ENCODE results near the gene TUG1. TPM values are rescaled to one million over a fixed set of nuclear protein-coding genes. Genes with fewer than 3 reads are reported as not detected.

TUG1 gene
- polyA plus RNA-seq, 2 donors: 24.7 to 25.6 TPM

DNA sequence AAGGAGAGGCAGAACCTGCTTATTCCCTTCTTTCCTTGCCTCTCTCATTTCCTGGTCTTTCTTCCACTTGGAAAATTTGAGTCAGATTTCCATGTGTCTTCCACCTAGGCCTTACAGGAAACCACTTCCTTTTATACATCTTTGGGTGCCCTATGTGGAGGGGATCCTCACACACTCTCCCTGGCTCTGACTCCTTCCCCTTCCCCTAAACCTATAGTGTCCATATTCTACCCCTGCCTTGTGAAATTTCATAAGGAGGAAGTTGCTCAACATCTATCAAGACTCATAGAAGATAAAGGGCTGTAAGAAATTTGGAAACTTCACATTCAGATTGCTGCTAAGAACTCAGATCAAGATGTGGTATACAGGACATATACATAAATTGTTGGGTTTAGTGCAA, 20.4 kb downstream of the TUG1 start:
- Histone ChIP-seq H3K4me1 (ENCODE audit: control insufficient read depth in 2 of 2, insufficient read depth in 2 of 2, low read length in 1 of 2) (no peaks in the 10 kb centered on the region), H3K27me3 (ENCODE audit: control insufficient read depth in 1 of 2, insufficient read depth in 2 of 2, low read length in 2 of 2) (no peaks in the 10 kb centered on the region), H3K36me3 (ENCODE audit: control insufficient read depth in 2 of 2, insufficient read depth in 2 of 2, low read length in 1 of 2) (no peaks in the 10 kb centered on the region), H3K4me3 (ENCODE audit: low read depth in 1 of 2, low read length in 2 of 2) (no peak overlapping the region), H3K27ac (ENCODE audit: low read depth in 2 of 2, low read length in 1 of 2) (no peak overlapping the region), H3K9me3 (ENCODE audit: control insufficient read depth in 2 of 2, insufficient read depth in 1 of 2, low read depth in 1 of 2, low read length in 1 of 2) (peaks cover 2% of the 10 kb centered on the region in 2 donors)

DNA sequence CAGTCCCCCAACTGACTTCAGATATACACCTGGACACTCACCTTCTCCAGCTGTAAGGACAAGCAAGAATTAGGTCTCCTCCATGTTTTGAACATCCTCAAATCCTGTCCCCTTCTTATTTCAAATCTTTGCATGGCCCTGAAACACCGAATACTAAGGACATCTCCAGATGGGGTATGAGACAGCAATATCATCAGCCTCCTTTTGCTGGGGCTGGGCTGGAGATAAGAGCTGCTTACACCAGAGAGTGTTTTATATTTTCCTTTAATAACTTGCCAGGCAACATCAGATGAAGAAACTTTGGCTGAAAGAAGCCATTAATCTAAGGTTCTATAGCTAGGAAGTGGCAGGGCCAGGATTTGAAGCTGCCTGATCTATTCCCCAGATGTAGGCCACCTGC, 21.6 kb downstream of the TUG1 start:
- no peaks in the 10 kb centered on the region for H3K27me3 ChIP-seq (ENCODE audit: control insufficient read depth in 1 of 2, insufficient read depth in 2 of 2, low read length in 2 of 2)
- no peak overlapping the region for H3K4me3 ChIP-seq (ENCODE audit: low read depth in 1 of 2, low read length in 2 of 2)
- WGBS, 2 donors: 89 to 91% methylated on average over 1 of the region's 1 CpG
- H3K4me1 ChIP-seq (ENCODE audit: control insufficient read depth in 2 of 2, insufficient read depth in 2 of 2, low read length in 1 of 2): no peaks in the 10 kb centered on the region
- H3K9me3 ChIP-seq (ENCODE audit: control insufficient read depth in 2 of 2, insufficient read depth in 1 of 2, low read depth in 1 of 2, low read length in 1 of 2): peaks cover 2% of the 10 kb centered on the region in 2 donors
- no peak overlapping the region for H3K27ac ChIP-seq (ENCODE audit: low read depth in 2 of 2, low read length in 1 of 2)
- no peaks in the 10 kb centered on the region for H3K36me3 ChIP-seq (ENCODE audit: control insufficient read depth in 2 of 2, insufficient read depth in 2 of 2, low read length in 1 of 2)

DNA sequence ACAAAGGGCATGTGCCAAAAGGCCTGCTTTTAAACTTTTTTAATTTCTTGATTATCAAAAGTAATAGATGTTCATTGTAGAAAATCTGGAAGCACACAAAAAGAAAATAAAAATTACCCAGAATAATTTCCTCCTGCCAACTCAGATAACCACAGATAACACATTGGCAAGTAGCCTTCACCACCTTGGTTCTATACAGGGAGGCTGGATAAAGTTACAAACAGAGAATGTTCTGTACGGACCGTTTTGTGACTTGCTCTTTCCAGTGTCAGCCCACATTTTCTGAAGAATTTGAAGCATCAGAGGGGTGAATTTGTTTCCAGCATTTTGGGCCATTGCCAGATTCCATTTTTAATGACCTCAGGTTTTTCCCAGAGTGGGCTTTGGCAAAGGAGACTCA, 23.5 kb downstream of the TUG1 start:
- Histone ChIP-seq H3K36me3 (ENCODE audit: control insufficient read depth in 2 of 2, insufficient read depth in 2 of 2, low read length in 1 of 2) (no peaks in the 10 kb centered on the region), H3K27me3 (ENCODE audit: control insufficient read depth in 1 of 2, insufficient read depth in 2 of 2, low read length in 2 of 2) (no peaks in the 10 kb centered on the region), H3K27ac (ENCODE audit: low read depth in 2 of 2, low read length in 1 of 2) (no peak overlapping the region), H3K4me3 (ENCODE audit: low read depth in 1 of 2, low read length in 2 of 2) (no peak overlapping the region), H3K4me1 (ENCODE audit: control insufficient read depth in 2 of 2, insufficient read depth in 2 of 2, low read length in 1 of 2) (no peaks in the 10 kb centered on the region), H3K9me3 (ENCODE audit: control insufficient read depth in 2 of 2, insufficient read depth in 1 of 2, low read depth in 1 of 2, low read length in 1 of 2) (peaks cover 2% of the 10 kb centered on the region in 2 donors)
- 52 to 66% methylated on average over 2 of the region's 2 CpGs for WGBS, 2 donors

DNA sequence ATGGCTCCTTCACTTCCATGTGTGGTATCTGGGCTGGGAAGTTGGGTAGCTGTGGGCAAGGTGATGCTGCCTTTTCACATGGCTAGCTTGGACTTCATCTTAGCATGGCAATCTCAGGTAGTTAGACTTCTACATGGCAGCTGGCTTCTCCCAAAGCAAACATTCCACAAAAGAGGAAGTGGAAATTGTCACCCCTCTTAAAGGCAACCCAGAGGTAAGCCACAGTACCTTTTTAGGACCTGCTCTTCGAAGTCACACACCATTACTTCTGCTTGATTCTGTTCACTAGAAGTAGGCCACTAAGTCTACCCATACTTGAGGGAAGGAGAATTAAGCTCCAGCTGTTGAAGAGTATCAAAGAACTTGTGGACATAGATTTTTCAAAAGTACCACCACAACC, 25.9 kb downstream of the TUG1 start:
- no peak overlapping the region for H3K27ac ChIP-seq (ENCODE audit: low read depth in 2 of 2, low read length in 1 of 2)
- no peaks in the 10 kb centered on the region for H3K4me1 ChIP-seq (ENCODE audit: control insufficient read depth in 2 of 2, insufficient read depth in 2 of 2, low read length in 1 of 2)
- no peak overlapping the region for H3K4me3 ChIP-seq (ENCODE audit: low read depth in 1 of 2, low read length in 2 of 2)
- H3K27me3 ChIP-seq (ENCODE audit: control insufficient read depth in 1 of 2, insufficient read depth in 2 of 2, low read length in 2 of 2): no peaks in the 10 kb centered on the region
- WGBS, 2 donors: 61 to 64% methylated on average over 1 of the region's 1 CpG
- peaks cover 2% of the 10 kb centered on the region in 2 donors for H3K9me3 ChIP-seq (ENCODE audit: control insufficient read depth in 2 of 2, insufficient read depth in 1 of 2, low read depth in 1 of 2, low read length in 1 of 2)
- H3K36me3 ChIP-seq (ENCODE audit: control insufficient read depth in 2 of 2, insufficient read depth in 2 of 2, low read length in 1 of 2): no peaks in the 10 kb centered on the region

DNA sequence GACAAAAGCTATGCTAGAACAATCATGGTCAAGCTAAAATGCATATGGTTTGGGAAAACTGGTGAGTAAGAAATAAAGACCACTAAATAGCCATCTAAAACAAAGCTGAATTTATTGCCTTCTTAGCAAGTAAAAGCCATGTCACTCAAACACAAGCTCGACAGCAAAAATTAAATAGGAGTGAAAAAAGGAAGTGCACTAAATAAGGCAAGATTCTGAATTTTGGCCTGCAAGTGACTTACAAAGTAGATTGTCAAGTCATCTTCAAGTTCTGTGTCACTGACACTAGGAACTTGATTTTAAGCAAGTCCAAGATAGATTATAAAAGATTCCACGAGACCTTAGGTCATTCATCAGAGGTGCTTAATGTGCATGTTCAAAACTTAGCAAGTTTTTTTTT, 27.4 kb downstream of the TUG1 start:
- WGBS, 2 donors: 60 to 76% methylated on average over 2 of the region's 2 CpGs
- Histone ChIP-seq H3K4me3 (ENCODE audit: low read depth in 1 of 2, low read length in 2 of 2) (no peak overlapping the region), H3K27ac (ENCODE audit: low read depth in 2 of 2, low read length in 1 of 2) (no peak overlapping the region), H3K36me3 (ENCODE audit: control insufficient read depth in 2 of 2, insufficient read depth in 2 of 2, low read length in 1 of 2) (no peaks in the 10 kb centered on the region), H3K27me3 (ENCODE audit: control insufficient read depth in 1 of 2, insufficient read depth in 2 of 2, low read length in 2 of 2) (no peaks in the 10 kb centered on the region), H3K9me3 (ENCODE audit: control insufficient read depth in 2 of 2, insufficient read depth in 1 of 2, low read depth in 1 of 2, low read length in 1 of 2) (peaks cover 2% of the 10 kb centered on the region in 2 donors), H3K4me1 (ENCODE audit: control insufficient read depth in 2 of 2, insufficient read depth in 2 of 2, low read length in 1 of 2) (no peaks in the 10 kb centered on the region)

DNA sequence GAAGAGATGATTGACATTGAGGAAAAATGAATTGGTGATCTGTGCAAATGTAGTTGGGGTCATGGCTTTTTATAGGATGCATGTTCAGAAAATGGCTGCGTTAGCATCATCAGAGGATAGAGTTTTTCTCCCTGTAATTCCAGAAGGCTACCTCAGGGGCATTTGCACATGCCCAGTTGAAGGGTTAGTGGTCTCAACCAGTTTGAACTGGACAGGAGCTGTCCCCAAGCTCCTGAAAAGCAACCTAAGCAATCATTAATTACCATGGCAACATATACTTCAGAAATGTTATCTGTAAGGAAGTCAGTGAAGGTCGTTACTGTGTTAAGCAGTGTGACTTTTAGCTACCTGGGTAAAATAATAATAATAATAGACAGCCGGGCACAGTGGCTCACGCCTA, 29.3 kb downstream of the TUG1 start:
- H3K27ac ChIP-seq (ENCODE audit: low read depth in 2 of 2, low read length in 1 of 2): no peak overlapping the region
- H3K9me3 ChIP-seq (ENCODE audit: control insufficient read depth in 2 of 2, insufficient read depth in 1 of 2, low read depth in 1 of 2, low read length in 1 of 2): no peaks in the 10 kb centered on the region
- H3K27me3 ChIP-seq (ENCODE audit: control insufficient read depth in 1 of 2, insufficient read depth in 2 of 2, low read length in 2 of 2): no peaks in the 10 kb centered on the region
- 82 to 85% methylated on average over 4 of the region's 4 CpGs for WGBS, 2 donors
- no peak overlapping the region for H3K4me3 ChIP-seq (ENCODE audit: low read depth in 1 of 2, low read length in 2 of 2)
- no peaks in the 10 kb centered on the region for H3K4me1 ChIP-seq (ENCODE audit: control insufficient read depth in 2 of 2, insufficient read depth in 2 of 2, low read length in 1 of 2)
- H3K36me3 ChIP-seq (ENCODE audit: control insufficient read depth in 2 of 2, insufficient read depth in 2 of 2, low read length in 1 of 2): no peaks in the 10 kb centered on the region

DNA sequence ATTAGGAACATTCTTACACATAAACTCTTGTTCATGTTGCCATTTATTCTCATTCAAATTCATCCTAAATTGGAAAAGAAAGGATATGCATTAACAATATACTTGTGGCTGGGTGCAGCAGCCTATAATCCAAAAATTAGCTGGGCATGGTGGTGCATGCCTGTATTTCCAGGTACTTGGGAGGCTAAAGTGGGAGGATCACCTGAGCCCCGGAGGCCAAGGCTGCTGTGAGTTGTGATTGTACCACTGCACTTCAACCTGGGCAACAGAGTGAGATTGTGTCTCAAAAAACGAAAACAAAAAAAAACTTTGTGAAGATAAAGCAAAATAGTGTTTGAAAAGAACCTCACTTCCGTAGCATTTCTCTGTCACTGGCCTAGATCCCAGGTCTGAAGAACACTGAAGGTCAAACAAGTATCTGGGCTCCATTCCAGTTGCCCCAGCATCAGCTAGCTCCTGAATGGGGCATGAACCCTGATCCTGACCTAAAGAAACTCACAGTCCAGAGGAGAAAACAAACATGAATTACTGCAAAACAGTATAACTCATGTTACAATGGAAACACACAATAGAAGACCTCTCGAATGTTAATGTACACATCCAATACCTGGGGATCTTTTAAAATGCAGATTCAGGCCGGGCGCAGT, 32.2 kb downstream of the TUG1 start:
- no peaks in the 10 kb centered on the region for H3K36me3 ChIP-seq (ENCODE audit: control insufficient read depth in 2 of 2, insufficient read depth in 2 of 2, low read length in 1 of 2)
- peaks cover 0 to 2% of the 10 kb centered on the region in 2 donors for H3K9me3 ChIP-seq (ENCODE audit: control insufficient read depth in 2 of 2, insufficient read depth in 1 of 2, low read depth in 1 of 2, low read length in 1 of 2)
- no peak overlapping the region for H3K4me3 ChIP-seq (ENCODE audit: low read depth in 1 of 2, low read length in 2 of 2)
- 83 to 91% methylated on average over 6 of the region's 6 CpGs for WGBS, 2 donors
- H3K27me3 ChIP-seq (ENCODE audit: control insufficient read depth in 1 of 2, insufficient read depth in 2 of 2, low read length in 2 of 2): no peaks in the 10 kb centered on the region
- H3K27ac ChIP-seq (ENCODE audit: low read depth in 2 of 2, low read length in 1 of 2): no peak overlapping the region
- H3K4me1 ChIP-seq (ENCODE audit: control insufficient read depth in 2 of 2, insufficient read depth in 2 of 2, low read length in 1 of 2): no peaks in the 10 kb centered on the region

DNA sequence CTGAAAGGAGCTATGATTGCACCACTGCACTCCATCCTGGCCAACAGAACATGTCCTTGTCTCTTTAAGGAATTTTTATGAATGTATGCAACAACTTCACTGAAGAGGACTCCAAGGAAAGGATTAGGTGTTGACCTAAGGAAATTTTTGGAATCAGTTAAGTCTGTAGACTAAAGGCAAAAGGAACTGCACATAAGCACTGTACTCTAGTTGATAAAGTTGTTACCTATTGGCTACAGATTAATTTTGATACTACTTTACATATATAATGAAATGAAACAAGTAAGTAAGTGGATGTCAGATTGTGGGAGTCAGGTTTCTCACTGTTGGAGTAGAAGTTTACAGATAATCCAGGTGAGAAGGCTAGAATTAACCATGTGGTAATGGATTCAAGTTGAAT, 36.5 kb downstream of the TUG1 start:
- Histone ChIP-seq H3K36me3 (ENCODE audit: control insufficient read depth in 2 of 2, insufficient read depth in 2 of 2, low read length in 1 of 2) (no peaks in the 10 kb centered on the region), H3K27me3 (ENCODE audit: control insufficient read depth in 1 of 2, insufficient read depth in 2 of 2, low read length in 2 of 2) (no peaks in the 10 kb centered on the region), H3K4me1 (ENCODE audit: control insufficient read depth in 2 of 2, insufficient read depth in 2 of 2, low read length in 1 of 2) (no peaks in the 10 kb centered on the region), H3K9me3 (ENCODE audit: control insufficient read depth in 2 of 2, insufficient read depth in 1 of 2, low read depth in 1 of 2, low read length in 1 of 2) (peaks cover 0 to 2% of the 10 kb centered on the region in 2 donors), H3K4me3 (ENCODE audit: low read depth in 1 of 2, low read length in 2 of 2) (no peak overlapping the region), H3K27ac (ENCODE audit: low read depth in 2 of 2, low read length in 1 of 2) (no peak overlapping the region)

DNA sequence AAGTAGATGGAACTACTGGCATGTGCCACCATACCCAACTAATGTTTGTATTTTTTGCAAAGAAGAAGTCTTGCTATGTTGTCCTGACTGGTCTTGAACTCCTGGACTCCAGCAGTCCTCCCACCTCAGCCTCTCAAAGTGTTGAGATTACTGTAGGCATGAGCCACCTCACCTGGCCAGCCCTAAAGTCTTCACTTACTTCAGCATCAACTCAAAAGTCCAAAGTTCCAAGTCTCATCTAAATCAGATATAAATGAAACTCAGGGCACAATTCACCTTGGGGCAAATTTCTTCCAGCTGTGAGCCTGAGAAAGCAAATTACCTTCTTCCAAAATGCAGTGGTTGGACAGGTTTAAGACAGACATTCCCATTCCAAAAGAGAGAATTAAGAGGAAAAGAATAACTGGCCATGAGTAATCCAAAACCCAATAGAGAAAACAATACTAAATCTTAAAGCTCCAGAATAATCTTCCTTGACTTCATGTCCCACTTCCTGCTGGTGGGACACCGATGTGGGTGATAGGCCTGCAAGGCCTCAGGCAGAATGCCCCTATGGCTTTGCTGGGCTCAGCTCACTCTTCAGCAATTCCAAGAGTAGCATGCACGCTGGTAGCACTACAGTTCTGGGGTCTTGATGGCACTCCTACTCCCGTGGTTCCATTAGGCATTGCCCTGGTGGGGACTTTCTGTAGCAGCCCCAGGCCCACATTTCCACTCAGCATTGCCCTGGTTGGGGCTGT, 50.3 kb downstream of the TUG1 start:
- H3K27me3 ChIP-seq (ENCODE audit: control insufficient read depth in 1 of 2, insufficient read depth in 2 of 2, low read length in 2 of 2): no peaks in the 10 kb centered on the region
- H3K9me3 ChIP-seq (ENCODE audit: control insufficient read depth in 2 of 2, insufficient read depth in 1 of 2, low read depth in 1 of 2, low read length in 1 of 2): no peaks in the 10 kb centered on the region
- WGBS, 2 donors: 71 to 81% methylated on average over 3 of the region's 3 CpGs
- H3K4me3 ChIP-seq (ENCODE audit: low read depth in 1 of 2, low read length in 2 of 2): no peak overlapping the region
- H3K27ac ChIP-seq (ENCODE audit: low read depth in 2 of 2, low read length in 1 of 2): peak overlapping the region in 1 of 2 donors; percentile 16
- H3K36me3 ChIP-seq (ENCODE audit: control insufficient read depth in 2 of 2, insufficient read depth in 2 of 2, low read length in 1 of 2): no peaks in the 10 kb centered on the region
- no peaks in the 10 kb centered on the region for H3K4me1 ChIP-seq (ENCODE audit: control insufficient read depth in 2 of 2, insufficient read depth in 2 of 2, low read length in 1 of 2)

DNA sequence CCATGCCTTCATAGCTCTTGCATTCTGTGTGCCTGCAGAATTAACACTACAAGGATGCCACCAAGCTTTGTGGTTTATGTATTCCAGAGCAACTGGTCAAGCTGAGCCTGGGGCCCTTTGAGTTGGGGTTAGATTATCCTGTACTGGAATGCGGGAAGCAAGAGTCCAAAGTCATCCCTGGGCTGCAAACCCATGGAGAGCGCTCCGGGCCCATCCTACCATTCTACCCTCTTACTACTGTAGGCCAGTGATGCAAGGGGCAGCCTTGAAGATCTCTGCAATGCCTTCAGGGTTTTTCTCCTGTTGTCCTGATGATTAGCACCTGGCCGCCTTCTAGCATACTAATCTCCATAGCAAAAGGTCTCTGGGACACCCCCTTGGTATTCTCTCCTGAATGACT, 51.3 kb downstream of the TUG1 start:
- WGBS, 2 donors: 94 to 96% methylated on average over 4 of the region's 4 CpGs
- no peaks in the 10 kb centered on the region for H3K27me3 ChIP-seq (ENCODE audit: control insufficient read depth in 1 of 2, insufficient read depth in 2 of 2, low read length in 2 of 2)
- no peak overlapping the region for H3K4me3 ChIP-seq (ENCODE audit: low read depth in 1 of 2, low read length in 2 of 2)

More for the DNA sequence above, 51.3 kb downstream of the TUG1 start:
- Histone ChIP-seq H3K27ac (ENCODE audit: low read depth in 2 of 2, low read length in 1 of 2) (no peak overlapping the region), H3K36me3 (ENCODE audit: control insufficient read depth in 2 of 2, insufficient read depth in 2 of 2, low read length in 1 of 2) (no peaks in the 10 kb centered on the region), H3K9me3 (ENCODE audit: control insufficient read depth in 2 of 2, insufficient read depth in 1 of 2, low read depth in 1 of 2, low read length in 1 of 2) (no peaks in the 10 kb centered on the region), H3K4me1 (ENCODE audit: control insufficient read depth in 2 of 2, insufficient read depth in 2 of 2, low read length in 1 of 2) (no peaks in the 10 kb centered on the region)
